ENCODE measurements around the gene CXCR3. TPM values are rescaled to one million over a fixed set of nuclear protein-coding genes. Genes with fewer than 3 reads are reported as not detected.
"Not testable (repeated sequence)": the region's sequence is repeated elsewhere in the genome, so short reads cannot be mapped to it uniquely, and the experiment has no call there.

CXCR3 gene
- total RNA-seq, 2 experiments from 2014 or later = 105 to 107 TPM

GRCh38 chrX:71657267-71657666, 39.0 kb upstream of the CXCR3 start:
- Mint-ChIP-seq H3K36me3 (no peaks in the 10 kb centered on the region), H3K9me3 (peaks cover 2% of the 10 kb centered on the region), H3K27me3 (no peaks in the 10 kb centered on the region), H3K4me1 (peaks cover 16% of the 10 kb centered on the region), H3K4me3 (no peak overlapping the region), H3K27ac (no peak overlapping the region)
- ATAC-seq (ENCODE audit: low read depth) (no peak), DNase-seq (no peak)
- POLR2A ChIA-PET = no interaction called here

GRCh38 chrX:71653344-71653743, 35.0 kb upstream of the CXCR3 start:
- POLR2A ChIA-PET = no interaction called here
- H3K27me3 Mint-ChIP-seq = no peaks in the 10 kb centered on the region
- no peak for ATAC-seq (ENCODE audit: low read depth)
- no peaks in the 10 kb centered on the region for H3K36me3 Mint-ChIP-seq
- no peak overlapping the region for H3K27ac Mint-ChIP-seq
- no peak for DNase-seq
- H3K4me3 Mint-ChIP-seq = no peak overlapping the region
- peaks cover 2% of the 10 kb centered on the region for H3K9me3 Mint-ChIP-seq
- peaks cover 29% of the 10 kb centered on the region for H3K4me1 Mint-ChIP-seq

- H3K4me3 Mint-ChIP-seq = no peak overlapping the region
- peaks cover 2% of the 10 kb centered on the region for H3K9me3 Mint-ChIP-seq
- no peaks in the 10 kb centered on the region for H3K27me3 Mint-ChIP-seq
- POLR2A ChIA-PET = interaction anchor here (0.6 to 0.7 kb wide), 2 partner anchors 68 to 101 kb away, joined by 3 read pairs; no protein-coding TSS in a partner anchor
- ATAC-seq (ENCODE audit: low read depth) (no peak), DNase-seq (no peak)
- no peak overlapping the region for H3K27ac Mint-ChIP-seq
- H3K4me1 Mint-ChIP-seq = peaks cover 33% of the 10 kb centered on the region
- no peaks in the 10 kb centered on the region for H3K36me3 Mint-ChIP-seq
Observed at GRCh38 chrX:71652405-71652804, 34.1 kb upstream of the CXCR3 start.

- peak; percentile 95 for ATAC-seq (ENCODE audit: low read depth)
- H3K36me3 Mint-ChIP-seq = no peaks in the 10 kb centered on the region
- H3K27ac Mint-ChIP-seq = peak overlapping the region; percentile 56
- POLR2A ChIA-PET = interaction anchor here (1.0 to 1.4 kb wide), 2 partner anchors 29 to 118 kb away, joined by 3 to 4 read pairs; partner anchors contain the start of gene OGT
- H3K4me3 Mint-ChIP-seq = no peak overlapping the region
- no peaks in the 10 kb centered on the region for H3K27me3 Mint-ChIP-seq
- H3K4me1 Mint-ChIP-seq = peaks cover 26% of the 10 kb centered on the region
- no peak for DNase-seq
- no peaks in the 10 kb centered on the region for H3K9me3 Mint-ChIP-seq
Observed at GRCh38 chrX:71650333-71650969, 32.1 kb upstream of the CXCR3 start.

GRCh38 chrX:71644406-71644805, 26.1 kb upstream of the CXCR3 start:
- peaks cover 12% of the 10 kb centered on the region for H3K4me1 Mint-ChIP-seq
- POLR2A ChIA-PET; H3K9me3 Mint-ChIP-seq; DNase-seq; H3K27me3 Mint-ChIP-seq; H3K4me3 Mint-ChIP-seq; ATAC-seq (ENCODE audit: low read depth); H3K36me3 Mint-ChIP-seq; H3K27ac Mint-ChIP-seq: not testable (repeated sequence)

GRCh38 chrX:71640002-71640401, 21.7 kb upstream of the CXCR3 start:
- Mint-ChIP-seq H3K9me3 (no peaks in the 10 kb centered on the region), H3K36me3 (peaks cover 3% of the 10 kb centered on the region)
- POLR2A ChIA-PET = no interaction called here

GRCh38 chrX:71638409-71638808, 20.1 kb upstream of the CXCR3 start:
- Mint-ChIP-seq H3K27ac (no peak overlapping the region), H3K4me3 (no peak overlapping the region), H3K36me3 (peaks cover 3% of the 10 kb centered on the region), H3K27me3 (no peaks in the 10 kb centered on the region), H3K4me1 (peaks cover 17% of the 10 kb centered on the region), H3K9me3 (no peaks in the 10 kb centered on the region)
- DNase-seq = no peak
- POLR2A ChIA-PET = interaction anchor here (1.4 to 3.2 kb wide), 2 partner anchors 16 to 20 kb away, joined by 5 to 15 read pairs; partner anchors contain the start of gene CXCR3
- ATAC-seq (ENCODE audit: low read depth) = no peak

More at GRCh38 chrX:71640002-71640401, 21.7 kb upstream of the CXCR3 start:
- Mint-ChIP-seq H3K27me3 (no peaks in the 10 kb centered on the region), H3K4me1 (peaks cover 15% of the 10 kb centered on the region), H3K27ac (no peak overlapping the region), H3K4me3 (no peak overlapping the region)
- DNase-seq = no peak
- ATAC-seq (ENCODE audit: low read depth) = peak; percentile 69

GRCh38 chrX:71637848-71638247, 19.5 kb upstream of the CXCR3 start:
- Mint-ChIP-seq H3K4me1 (peaks cover 17% of the 10 kb centered on the region), H3K36me3 (peaks cover 3% of the 10 kb centered on the region), H3K27ac (no peak overlapping the region), H3K4me3 (no peak overlapping the region), H3K27me3 (no peaks in the 10 kb centered on the region), H3K9me3 (no peaks in the 10 kb centered on the region)
- POLR2A ChIA-PET = interaction anchor here (1.3 to 3.2 kb wide), 4 partner anchors 15 to 30 kb away, joined by 4 to 15 read pairs (median 6); partner anchors contain the start of gene CXCR3
- ATAC-seq (ENCODE audit: low read depth) (peak; percentile 31), DNase-seq (no peak)

- H3K27ac Mint-ChIP-seq = peak overlapping the region; percentile 82
- H3K27me3 Mint-ChIP-seq = no peaks in the 10 kb centered on the region
- POLR2A ChIA-PET = interaction anchor here (0.6 to 3.2 kb wide), 4 partner anchors 14 to 280 kb away, joined by 3 to 15 read pairs (median 5); no protein-coding TSS in a partner anchor
- peaks cover 17% of the 10 kb centered on the region for H3K4me1 Mint-ChIP-seq
- DNase-seq (no peak), ATAC-seq (ENCODE audit: low read depth) (no peak)
- H3K36me3 Mint-ChIP-seq = peaks cover 3% of the 10 kb centered on the region
- H3K4me3 Mint-ChIP-seq = peak overlapping the region; percentile 19
- H3K9me3 Mint-ChIP-seq = no peaks in the 10 kb centered on the region
Observed at GRCh38 chrX:71637253-71637618, 18.9 kb upstream of the CXCR3 start.

GRCh38 chrX:71636438-71637252, 18.3 kb upstream of the CXCR3 start:
- peaks cover 17% of the 10 kb centered on the region for H3K4me1 Mint-ChIP-seq
- H3K9me3 Mint-ChIP-seq = no peaks in the 10 kb centered on the region
- H3K27ac Mint-ChIP-seq = peak overlapping the region; percentile 82
- ATAC-seq (ENCODE audit: low read depth) (peak; percentile 13), DNase-seq (no peak)
- peaks cover 3% of the 10 kb centered on the region for H3K36me3 Mint-ChIP-seq
- no peaks in the 10 kb centered on the region for H3K27me3 Mint-ChIP-seq
- POLR2A ChIA-PET = interaction anchor here (0.5 to 3.2 kb wide), 5 partner anchors 14 to 279 kb away, joined by 3 to 15 read pairs (median 4); no protein-coding TSS in a partner anchor
- peak overlapping the region; percentile 19 for H3K4me3 Mint-ChIP-seq

- H3K4me3 Mint-ChIP-seq = no peak overlapping the region
- POLR2A ChIA-PET = interaction anchor here (1.0 kb wide), 1 partner anchor 16 kb away, joined by 3 read pairs; no protein-coding TSS in a partner anchor
- no peak for ATAC-seq (ENCODE audit: low read depth)
- no peak for DNase-seq
- H3K4me1 Mint-ChIP-seq = peaks cover 20% of the 10 kb centered on the region
- no peak overlapping the region for H3K27ac Mint-ChIP-seq
- H3K36me3 Mint-ChIP-seq = no peaks in the 10 kb centered on the region
- H3K27me3 Mint-ChIP-seq = no peaks in the 10 kb centered on the region
- no peaks in the 10 kb centered on the region for H3K9me3 Mint-ChIP-seq
Observed at GRCh38 chrX:71634366-71634765, 16.1 kb upstream of the CXCR3 start.

GRCh38 chrX:71632923-71633657, 14.8 kb upstream of the CXCR3 start:
- H3K27ac Mint-ChIP-seq = no peak overlapping the region
- H3K27me3 Mint-ChIP-seq = no peaks in the 10 kb centered on the region
- POLR2A ChIA-PET = interaction anchor here (1.4 kb wide), 1 partner anchor 11 kb away, joined by 6 read pairs; no protein-coding TSS in a partner anchor
- no peak overlapping the region for H3K4me3 Mint-ChIP-seq
- H3K4me1 Mint-ChIP-seq = peaks cover 23% of the 10 kb centered on the region
- no peaks in the 10 kb centered on the region for H3K9me3 Mint-ChIP-seq
- no peaks in the 10 kb centered on the region for H3K36me3 Mint-ChIP-seq
- ATAC-seq (ENCODE audit: low read depth) (no peak), DNase-seq (no peak)

GRCh38 chrX:71629467-71629866, 11.2 kb upstream of the CXCR3 start:
- POLR2A ChIA-PET = no interaction called here
- H3K27ac Mint-ChIP-seq = peak overlapping the region; percentile 25
- H3K4me1 Mint-ChIP-seq = peaks cover 14% of the 10 kb centered on the region
- no peak for ATAC-seq (ENCODE audit: low read depth)
- peaks cover 2% of the 10 kb centered on the region for H3K36me3 Mint-ChIP-seq
- no peak overlapping the region for H3K4me3 Mint-ChIP-seq
- no peaks in the 10 kb centered on the region for H3K27me3 Mint-ChIP-seq
- no peaks in the 10 kb centered on the region for H3K9me3 Mint-ChIP-seq
- DNase-seq = no peak

All from activated naive CD8-positive, alpha-beta T cell treated with anti-CD3 and anti-CD28 coated beads, Interleukin-2, amount 10 ng/mL, durations not matched to agents 7 days and 5 days (primary cell).